GM21717 (cell line): ENCODE measurements around the gene TEX264.
"Not testable (repeated sequence)": the region's sequence is repeated elsewhere in the genome, so short reads cannot be mapped to it uniquely, and the experiment has no call there.

ENCODE experiments used
- ATAC-seq: cut with Tn5 transposase; IDR thresholded peaks from one replicate; pipeline ENCODE4 v1.9.1; 2021; ENCODE audit warnings: mild to moderate bottlenecking, moderate library complexity; ENCODE audit not compliant: unreplicated experiment

Gene TEX264

DNA sequence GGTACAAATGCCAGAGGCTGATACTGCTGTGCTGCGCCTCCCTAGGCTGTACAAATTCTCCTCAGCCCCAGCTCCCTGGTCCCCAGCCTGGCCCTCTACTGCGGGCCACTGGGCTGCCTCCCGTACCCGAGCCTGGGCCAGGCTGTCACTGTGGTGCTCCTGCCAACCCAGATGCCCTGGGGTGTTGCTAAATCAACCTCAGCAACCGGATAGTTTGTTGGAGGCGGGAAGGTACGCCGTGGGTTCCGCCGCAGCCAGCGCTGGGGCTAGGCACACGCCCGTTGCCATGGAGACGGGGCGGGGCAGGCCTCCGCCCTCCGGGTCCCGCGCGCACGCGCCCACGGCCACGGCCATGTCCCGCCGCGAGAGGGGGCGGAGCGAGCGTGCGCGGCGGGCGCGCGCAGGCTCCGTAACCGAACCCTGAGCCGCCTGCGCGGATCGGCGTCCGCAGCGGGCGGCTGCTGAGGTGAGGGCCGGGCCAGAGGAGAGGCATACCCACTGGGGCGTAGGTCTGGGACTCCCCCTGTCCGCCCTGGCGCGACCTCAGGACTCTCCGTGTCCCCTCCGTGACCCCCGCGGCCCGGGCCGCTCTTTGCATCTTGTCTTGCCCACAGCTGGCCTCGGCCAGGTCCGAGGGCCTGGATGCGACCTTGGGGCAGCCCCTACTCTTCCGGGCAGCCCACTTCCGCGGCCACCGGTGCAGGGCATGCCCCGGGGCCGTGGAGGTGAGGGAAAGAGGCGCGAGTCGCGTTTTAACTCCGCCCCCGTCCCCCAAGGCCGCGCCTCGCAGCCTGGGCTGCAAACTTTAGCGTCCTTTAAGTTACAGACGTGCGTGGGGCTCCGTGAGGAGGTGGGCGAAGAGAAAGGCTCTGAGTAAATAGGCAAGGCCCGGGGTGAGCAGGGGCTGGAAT, at the start of gene TEX264:
Gene TEX264, plus strand, starts transcription at position 430 of the 911 bp plus-strand sequence. CDS start 3,053 bp downstream, outside the sequence.
- peak; percentile 75 for ATAC-seq

DNA sequence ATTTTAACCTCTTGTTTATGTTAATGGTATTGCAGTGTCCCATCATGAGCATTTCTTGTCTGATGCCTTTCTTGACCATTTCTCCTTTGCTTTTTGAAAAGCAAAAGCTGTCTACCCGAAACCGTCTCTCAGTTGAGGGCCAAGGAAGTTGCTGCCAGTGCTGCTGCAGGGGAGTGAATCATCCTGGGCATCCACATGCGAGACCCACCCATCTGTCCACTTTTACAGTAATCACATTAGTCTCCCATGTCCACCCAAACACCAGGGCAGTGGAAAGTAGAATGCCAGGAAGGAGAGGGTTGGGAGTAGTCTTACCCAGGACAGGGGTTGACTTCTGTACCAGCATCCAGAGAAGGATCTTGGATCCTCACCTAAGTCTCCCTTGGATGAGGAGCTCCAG, 48.6 kb upstream of the TEX264 start:
- no peak for ATAC-seq

DNA sequence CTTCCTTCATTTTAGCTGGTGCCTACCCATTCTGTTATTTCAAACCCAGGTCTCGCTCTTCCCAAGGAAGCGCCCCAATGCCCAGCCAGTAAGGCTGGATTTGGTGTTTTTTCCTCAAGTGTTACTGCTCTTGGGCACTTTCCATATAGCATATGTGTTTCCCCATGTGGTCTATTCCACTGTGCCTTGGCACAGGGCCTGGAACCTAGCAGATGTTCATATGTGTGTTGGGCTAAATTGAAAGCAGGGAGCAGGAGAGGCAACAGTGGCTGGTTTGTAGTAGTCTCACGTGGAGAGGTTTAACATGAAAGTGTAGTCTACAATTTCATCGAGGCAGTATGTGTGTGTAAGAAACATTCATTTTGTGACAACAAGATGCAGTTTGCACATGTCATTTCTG, 48.2 kb upstream of the TEX264 start:
- ATAC-seq = no peak

DNA sequence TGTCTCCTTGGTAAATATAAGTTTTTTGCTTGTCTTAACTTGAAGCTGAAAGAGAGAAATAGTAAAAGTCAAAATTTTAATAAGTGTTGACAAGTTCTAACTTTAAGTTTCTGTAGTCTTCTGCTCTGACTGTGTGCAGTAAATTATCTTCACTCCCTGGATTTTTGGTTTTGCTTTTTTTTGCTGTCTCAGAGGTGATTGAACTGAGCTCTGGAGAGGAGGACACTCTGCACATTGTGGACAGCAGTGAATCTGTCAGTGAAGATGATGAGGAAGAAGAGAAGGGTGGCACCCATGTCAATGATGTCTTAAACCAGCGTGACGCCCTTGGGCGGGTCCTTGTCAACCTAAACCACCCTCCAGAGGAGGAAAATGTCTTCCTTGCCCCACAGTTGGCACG, 40.5 kb upstream of the TEX264 start:
- ATAC-seq = no peak

- ATAC-seq = no peak
Measured at GRCh38 chr3:51637144-51637940, 33.7 kb upstream of the TEX264 start.

- ATAC-seq = no peak
Measured at GRCh38 chr3:51637941-51638471, 33.0 kb upstream of the TEX264 start.

GRCh38 chr3:51642462-51642861, 28.6 kb upstream of the TEX264 start:
- no peak for ATAC-seq

DNA sequence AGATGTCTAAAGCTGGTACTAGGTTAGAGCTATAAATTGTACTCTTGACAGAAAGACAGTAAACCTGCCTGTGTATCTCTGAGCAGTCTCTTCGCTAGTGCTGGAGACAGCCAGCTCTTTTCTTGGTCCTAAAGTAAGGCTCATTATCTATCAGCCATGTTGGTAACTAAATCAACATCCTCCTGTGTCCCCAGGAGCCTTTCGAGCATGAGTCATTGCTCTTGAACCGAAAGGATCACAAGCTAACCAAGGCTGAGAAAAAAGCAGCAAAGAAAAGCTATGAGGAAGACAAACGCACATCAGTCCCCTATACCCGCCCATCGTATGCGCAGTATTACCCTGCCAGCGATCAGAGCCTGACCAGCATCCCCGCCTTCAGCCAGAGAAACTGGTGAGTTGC, 25.0 kb upstream of the TEX264 start:
- ATAC-seq = no peak

DNA sequence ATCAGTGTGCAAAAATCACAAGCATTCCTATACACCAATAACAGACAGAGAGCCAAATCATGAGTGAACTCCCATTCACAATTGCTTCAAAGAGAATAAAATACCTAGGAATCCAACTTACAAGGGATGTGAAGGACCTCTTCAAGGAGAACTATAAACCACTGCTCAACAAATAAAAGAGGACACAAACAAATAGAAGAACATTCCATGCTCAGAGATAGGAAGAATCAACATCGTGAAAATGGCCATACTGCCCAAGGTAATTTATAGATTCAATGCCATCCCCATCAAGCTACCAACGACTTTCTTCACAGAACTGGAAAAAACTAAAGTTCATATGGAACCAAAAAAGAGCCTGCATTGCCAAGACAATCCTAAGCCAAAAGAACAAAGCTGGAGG, 18.9 kb upstream of the TEX264 start:
- ATAC-seq = not testable (repeated sequence)

- ATAC-seq = not testable (repeated sequence)
Measured at GRCh38 chr3:51653409-51653808, 17.6 kb upstream of the TEX264 start.

DNA sequence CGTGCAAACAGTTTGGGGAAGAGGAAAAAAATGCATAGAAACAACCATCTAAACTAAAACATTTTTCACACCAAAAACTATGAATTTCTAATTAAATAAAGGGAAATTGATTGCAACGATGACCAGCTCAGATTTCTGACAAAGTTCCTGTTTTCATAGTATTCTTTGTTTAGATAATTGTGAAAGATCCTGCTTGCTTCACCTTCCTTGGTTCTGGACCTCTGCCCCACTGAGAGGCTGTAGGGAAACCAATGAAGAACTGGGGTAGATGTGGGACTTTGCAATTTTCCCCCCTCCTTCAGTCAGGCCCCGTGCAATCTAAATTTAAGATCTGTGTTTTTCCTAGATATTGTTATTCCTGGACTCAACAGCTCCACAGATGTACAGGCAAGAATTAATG, 13.8 kb upstream of the TEX264 start:
- no peak for ATAC-seq

GRCh38 chr3:51659942-51660341, 11.1 kb upstream of the TEX264 start:
- no peak for ATAC-seq

DNA sequence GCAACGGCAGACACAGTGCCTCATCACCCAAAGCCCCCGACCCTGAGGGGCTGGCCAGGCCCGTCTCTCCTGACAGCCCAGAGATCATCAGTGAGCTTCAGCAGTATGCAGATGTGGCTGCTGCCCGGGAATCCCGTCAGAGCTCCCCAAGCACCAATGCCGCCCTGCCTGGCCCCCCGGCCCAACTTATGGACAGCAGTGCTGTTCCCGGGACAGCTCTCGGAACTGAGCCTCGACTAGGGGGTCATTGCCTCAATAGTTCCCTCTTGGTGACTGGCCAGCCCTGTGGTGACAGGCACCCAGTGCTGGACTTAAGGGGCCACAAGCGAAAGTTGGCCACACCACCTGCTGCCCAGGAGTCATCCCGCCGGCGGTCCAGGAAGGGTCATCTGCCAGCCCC, 8.6 kb upstream of the TEX264 start:
- ATAC-seq = no peak

- no peak for ATAC-seq
Measured at GRCh38 chr3:51668756-51669155, 2.3 kb upstream of the TEX264 start.

DNA sequence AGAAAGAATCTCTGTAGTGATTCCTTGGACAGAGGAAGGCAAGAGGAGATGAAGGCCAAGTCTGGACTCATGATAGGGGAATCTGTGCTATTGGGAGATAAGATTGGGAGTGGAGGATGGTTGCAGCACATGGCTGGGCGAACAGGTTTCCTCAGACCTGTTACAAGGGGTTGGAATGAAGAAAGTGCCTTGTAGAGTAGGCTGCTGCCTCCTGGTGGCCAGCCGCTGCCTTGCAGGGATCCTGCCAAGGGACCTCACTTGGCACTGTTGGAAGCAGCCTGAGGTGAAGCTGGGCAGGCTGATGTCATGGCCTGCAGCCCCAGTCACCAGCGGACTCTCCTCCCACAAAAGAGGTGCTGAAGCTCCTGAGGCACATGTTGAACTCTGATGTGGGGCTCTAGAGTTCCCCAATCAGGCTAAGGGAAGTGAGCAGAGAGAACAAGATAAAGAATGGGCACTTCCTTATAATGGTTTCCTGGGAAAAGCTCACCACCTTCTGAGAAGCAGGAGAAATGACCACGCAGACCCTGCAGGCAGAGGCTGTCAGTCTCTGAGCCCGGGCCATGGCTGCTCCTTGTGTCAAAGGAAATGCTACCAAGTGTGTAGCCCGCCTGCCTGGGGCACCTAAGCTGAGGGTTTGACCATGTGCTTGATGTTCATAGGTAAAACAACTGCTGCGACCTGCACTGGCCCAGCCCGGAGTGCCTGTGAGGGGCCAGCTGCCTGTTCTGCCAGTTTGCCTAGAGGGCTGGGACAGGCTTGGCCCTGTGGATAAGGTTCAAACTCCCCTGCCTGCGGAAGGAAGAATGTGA, 1.6 kb upstream of the TEX264 start:
- ATAC-seq = no peak

- no peak for ATAC-seq
Measured at GRCh38 chr3:51670053-51670822, 814 bp upstream of the TEX264 start.

- ATAC-seq = peak; percentile 50
Measured at GRCh38 chr3:51671734-51672475, 853 bp downstream of the TEX264 start.

DNA sequence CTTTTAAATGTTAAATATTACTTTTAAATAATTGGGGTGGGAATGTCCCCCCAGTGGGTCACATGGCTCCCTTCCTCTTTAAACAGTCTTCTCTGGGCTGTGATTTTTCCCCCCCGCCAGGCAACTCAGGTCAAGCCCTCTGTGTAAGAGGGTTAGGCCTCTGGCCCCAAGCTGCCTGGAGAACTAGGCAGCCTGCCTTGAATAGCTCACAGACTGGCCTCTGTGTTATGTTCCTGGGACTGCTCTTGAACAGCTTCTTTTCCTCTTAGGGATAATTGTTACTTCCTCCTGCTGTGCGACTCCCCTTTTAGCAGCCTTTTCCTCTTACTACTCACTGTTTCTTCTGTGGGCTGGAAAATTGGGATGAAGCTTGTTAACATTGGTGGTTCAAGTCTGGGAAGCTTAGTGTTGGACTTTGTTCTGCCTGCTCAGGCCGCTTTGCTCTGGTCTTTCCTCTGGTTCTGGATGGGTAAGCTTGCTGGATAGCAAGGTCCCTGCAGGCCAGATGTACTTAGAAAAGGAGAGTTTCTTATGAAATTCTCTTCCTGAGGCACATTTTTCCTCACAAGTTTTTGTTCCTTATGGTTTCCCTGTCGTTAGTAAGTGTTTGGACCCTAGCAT, 2.2 kb downstream of the TEX264 start:
- ATAC-seq = no peak
